ENCODE data around the gene PGA5. TPM values are rescaled to one million over a fixed set of nuclear protein-coding genes. Genes with fewer than 3 reads are reported as not detected.

Gene PGA5
- polyA plus RNA-seq, 1 donor (not counting 4 experiments of a cell fraction or from before 2014, with no cell fraction given), result not detected

- Histone ChIP-seq H3K4me3 (ENCODE audit: control insufficient read depth in 2 of 3, extremely low read depth in 1 of 3, insufficient read depth in 2 of 3, low read depth in 1 of 3, low read length in 3 of 3) (no peak overlapping the region), H3K9ac (ENCODE audit: control insufficient read depth, extremely low read depth, insufficient read depth, low read length) (no peak overlapping the region), H3K36me3 (ENCODE audit: control insufficient read depth in 2 of 2, extremely low read depth in 1 of 2, insufficient read depth in 2 of 2, low read length in 2 of 2) (no peaks in the 10 kb centered on the region), H3K9me3 (ENCODE audit: control insufficient read depth, low read depth, low read length) (no peaks in the 10 kb centered on the region), H4K20me1 (ENCODE audit: control insufficient read depth, extremely low read depth, insufficient read depth, low read length) (no peaks in the 10 kb centered on the region), H3K79me2 (ENCODE audit: control insufficient read depth, insufficient read depth, low read length) (no peaks in the 10 kb centered on the region), H3K4me2 (ENCODE audit: control insufficient read depth, extremely low read depth, insufficient read depth, low read depth, low read length) (no peak overlapping the region), H3K27me3 (ENCODE audit: control insufficient read depth, extremely low read depth, insufficient read depth, low read length) (no peaks in the 10 kb centered on the region), H2AFZ (ENCODE audit: control insufficient read depth, low read length) (no peak overlapping the region), H3K4me1 (ENCODE audit: control insufficient read depth, extremely low read depth, insufficient read depth, low read length) (peaks cover 12% of the 10 kb centered on the region), H3K27ac (ENCODE audit: control insufficient read depth, insufficient read depth, low read length) (no peak overlapping the region), H3K9me1 (ENCODE audit: control insufficient read depth, extremely low read depth, insufficient read depth, low read length) (no peaks in the 10 kb centered on the region)
- no peak for TF ChIP-seq EZH2 (IDR thresholded peaks at IDR 0.05; ENCODE audit: low read length)
- no peak for TF ChIP-seq CTCF (optimal IDR thresholded peaks at IDR 0.05 in 1 of 3, IDR thresholded peaks at IDR 0.05 in 1 of 3, conservative IDR thresholded peaks at IDR 0.05 in 1 of 3; ENCODE audit: extremely low read depth in 1 of 3, insufficient read depth in 2 of 3, low read length in 3 of 3)
- no peak for FAIRE-seq
- DNase-seq (ENCODE audit: low read depth, low spot score), result no peak
- dilution Hi-C loops (cut with MboI; ENCODE audit: extremely low pct_ligation_motif_present, low sequenced_read_pairs), result no loop called here
These were observed 26.5 kb downstream of the PGA5 start for GRCh38 chr11:61267437-61267841.

GRCh38 chr11:61268588-61269250 is 27.7 kb downstream of the PGA5 start:
- no peak for FAIRE-seq
- dilution Hi-C loops (cut with MboI; ENCODE audit: extremely low pct_ligation_motif_present, low sequenced_read_pairs), result no loop called here
- no peak overlapping the region for H2AFZ ChIP-seq (ENCODE audit: control insufficient read depth, low read length)
- no peaks in the 10 kb centered on the region for H3K79me2 ChIP-seq (ENCODE audit: control insufficient read depth, insufficient read depth, low read length)
- H3K27me3 ChIP-seq (ENCODE audit: control insufficient read depth, extremely low read depth, insufficient read depth, low read length), result no peaks in the 10 kb centered on the region
- no peak overlapping the region for H3K9ac ChIP-seq (ENCODE audit: control insufficient read depth, extremely low read depth, insufficient read depth, low read length)
- H3K36me3 ChIP-seq (ENCODE audit: control insufficient read depth in 2 of 2, extremely low read depth in 1 of 2, insufficient read depth in 2 of 2, low read length in 2 of 2), result no peaks in the 10 kb centered on the region
- no peak for DNase-seq (ENCODE audit: low read depth, low spot score)
- no peaks in the 10 kb centered on the region for H4K20me1 ChIP-seq (ENCODE audit: control insufficient read depth, extremely low read depth, insufficient read depth, low read length)
- H3K9me1 ChIP-seq (ENCODE audit: control insufficient read depth, extremely low read depth, insufficient read depth, low read length), result no peaks in the 10 kb centered on the region
- H3K9me3 ChIP-seq (ENCODE audit: control insufficient read depth, low read depth, low read length), result no peaks in the 10 kb centered on the region
- H3K4me3 ChIP-seq (ENCODE audit: control insufficient read depth in 2 of 3, extremely low read depth in 1 of 3, insufficient read depth in 2 of 3, low read depth in 1 of 3, low read length in 3 of 3), result no peak overlapping the region
- TF ChIP-seq CTCF (optimal IDR thresholded peaks at IDR 0.05 in 1 of 3, IDR thresholded peaks at IDR 0.05 in 1 of 3, conservative IDR thresholded peaks at IDR 0.05 in 1 of 3; ENCODE audit: extremely low read depth in 1 of 3, insufficient read depth in 2 of 3, low read length in 3 of 3) (no peak), EZH2 (IDR thresholded peaks at IDR 0.05; ENCODE audit: low read length) (no peak)
- no peak overlapping the region for H3K4me2 ChIP-seq (ENCODE audit: control insufficient read depth, extremely low read depth, insufficient read depth, low read depth, low read length)
- no peak overlapping the region for H3K27ac ChIP-seq (ENCODE audit: control insufficient read depth, insufficient read depth, low read length)
- H3K4me1 ChIP-seq (ENCODE audit: control insufficient read depth, extremely low read depth, insufficient read depth, low read length), result peaks cover 11% of the 10 kb centered on the region
